A549 (cell line): ENCODE measurements around the gene SAPCD1.

ENCODE experiments used
- JUNB ChIP-seq: fragments of >200 bp; sonication (Bioruptor Twin); formaldehyde crosslinking; IDR thresholded peaks from 2 replicates; pipeline ENCODE4 v1.6.1; 2016
- NFE2L2 ChIP-seq: fragments of 150-350 bp; conservative IDR thresholded peaks from 2 replicates; pipeline ENCODE4 v1.6.1; 2014; ENCODE audit warnings: low read length
- PHF8 ChIP-seq: fragments of 200-600 bp; sonication (generic); IDR thresholded peaks from 2 replicates; pipeline ENCODE4 v1.6.1; 2016; ENCODE audit warnings: low read depth, mild to moderate bottlenecking, antibody characterized with exemption, moderate library complexity, borderline replicate concordance
- POLR2A ChIP-seq: IDR thresholded peaks from 2 replicates; pipeline ENCODE4 v1.6.1; 2012; ENCODE audit warnings: mild to moderate bottlenecking, low read length
- RAD21 ChIP-seq, 2 experiments: fragments of >200 bp in 1 of 2; sonication (Bioruptor Twin) in 1 of 2; formaldehyde crosslinking in 1 of 2; IDR thresholded peaks in 1 of 2; conservative IDR thresholded peaks in 1 of 2; 2 replicates in 1 of 2; 3 replicates in 1 of 2; pipeline ENCODE4 v1.6.1; 2012 to 2018; ENCODE audit warnings: inconsistent platforms in 1 of 2
- RARB ChIP-seq: fragments of 250-450 bp; sonication (Bioruptor Pico); IDR thresholded peaks from 2 replicates; pipeline ENCODE4 v1.8.0; 2021; ENCODE audit warnings: mild to moderate bottlenecking, moderate library complexity
- RCOR1 ChIP-seq: fragments of 150-350 bp; IDR thresholded peaks from 2 replicates; pipeline ENCODE4 v1.6.1; 2014; ENCODE audit warnings: antibody characterized with exemption, low read length, low read depth
- RNF2 ChIP-seq: fragments of 200-600 bp; sonication (generic); IDR thresholded peaks from 2 replicates; pipeline ENCODE4 v1.6.1; 2016; ENCODE audit warnings: low read depth, mild to moderate bottlenecking, antibody characterized with exemption, moderate library complexity, borderline replicate concordance
- TF ChIP-seq, protein P1 (sequence below): fragments of >200 bp; sonication (Bioruptor Twin); formaldehyde crosslinking; IDR thresholded peaks from 3 replicates; pipeline ENCODE4 v1.5.1; 2016
- TF ChIP-seq, protein P2 (sequence below): IDR thresholded peaks from 2 replicates; pipeline ENCODE4 v1.6.1; 2012
- TF ChIP-seq, protein P3 (sequence below): fragments of 200-600 bp; sonication (generic); IDR thresholded peaks from 2 replicates; pipeline ENCODE4 v1.6.1; 2016; ENCODE audit warnings: antibody characterized with exemption, mild to moderate bottlenecking, moderate library complexity

DNA sequence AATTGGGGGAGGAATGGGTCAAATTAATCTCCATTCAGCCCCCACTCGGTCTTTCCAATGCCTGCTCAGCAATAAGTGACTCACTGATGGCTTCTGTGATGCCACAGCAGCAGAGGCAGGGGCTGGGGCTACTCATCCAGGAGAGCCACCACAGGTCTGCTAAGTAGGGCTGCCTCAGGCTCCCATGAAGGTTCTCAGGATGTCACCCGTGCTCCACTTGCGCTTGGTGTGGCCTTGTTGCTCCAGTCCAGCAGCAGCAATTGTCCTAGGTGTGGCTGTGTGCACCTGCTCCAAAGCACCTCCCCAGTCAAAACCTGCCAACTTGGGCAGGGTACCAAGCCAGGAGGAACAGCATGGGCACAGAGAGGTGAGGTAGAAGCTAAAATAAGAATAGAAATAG is 40.3 kb upstream of the SAPCD1 start:
- TF ChIP-seq JUNB (no peak), PHF8 (no peak), POLR2A (no peak), RCOR1 (no peak), NFE2L2 (no peak), RARB (CRISPR knock-in tag) (no peak), RNF2 (no peak), RAD21 (conservative IDR thresholded peaks at IDR 0.05 in 1 of 2, IDR thresholded peaks at IDR 0.05 in 1 of 2) (no peak)
- TF ChIP-seq, protein P1, sequence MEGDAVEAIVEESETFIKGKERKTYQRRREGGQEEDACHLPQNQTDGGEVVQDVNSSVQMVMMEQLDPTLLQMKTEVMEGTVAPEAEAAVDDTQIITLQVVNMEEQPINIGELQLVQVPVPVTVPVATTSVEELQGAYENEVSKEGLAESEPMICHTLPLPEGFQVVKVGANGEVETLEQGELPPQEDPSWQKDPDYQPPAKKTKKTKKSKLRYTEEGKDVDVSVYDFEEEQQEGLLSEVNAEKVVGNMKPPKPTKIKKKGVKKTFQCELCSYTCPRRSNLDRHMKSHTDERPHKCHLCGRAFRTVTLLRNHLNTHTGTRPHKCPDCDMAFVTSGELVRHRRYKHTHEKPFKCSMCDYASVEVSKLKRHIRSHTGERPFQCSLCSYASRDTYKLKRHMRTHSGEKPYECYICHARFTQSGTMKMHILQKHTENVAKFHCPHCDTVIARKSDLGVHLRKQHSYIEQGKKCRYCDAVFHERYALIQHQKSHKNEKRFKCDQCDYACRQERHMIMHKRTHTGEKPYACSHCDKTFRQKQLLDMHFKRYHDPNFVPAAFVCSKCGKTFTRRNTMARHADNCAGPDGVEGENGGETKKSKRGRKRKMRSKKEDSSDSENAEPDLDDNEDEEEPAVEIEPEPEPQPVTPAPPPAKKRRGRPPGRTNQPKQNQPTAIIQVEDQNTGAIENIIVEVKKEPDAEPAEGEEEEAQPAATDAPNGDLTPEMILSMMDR: no peak
- TF ChIP-seq, protein P2, sequence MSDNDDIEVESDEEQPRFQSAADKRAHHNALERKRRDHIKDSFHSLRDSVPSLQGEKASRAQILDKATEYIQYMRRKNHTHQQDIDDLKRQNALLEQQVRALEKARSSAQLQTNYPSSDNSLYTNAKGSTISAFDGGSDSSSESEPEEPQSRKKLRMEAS: no peak
- TF ChIP-seq, protein P3, sequence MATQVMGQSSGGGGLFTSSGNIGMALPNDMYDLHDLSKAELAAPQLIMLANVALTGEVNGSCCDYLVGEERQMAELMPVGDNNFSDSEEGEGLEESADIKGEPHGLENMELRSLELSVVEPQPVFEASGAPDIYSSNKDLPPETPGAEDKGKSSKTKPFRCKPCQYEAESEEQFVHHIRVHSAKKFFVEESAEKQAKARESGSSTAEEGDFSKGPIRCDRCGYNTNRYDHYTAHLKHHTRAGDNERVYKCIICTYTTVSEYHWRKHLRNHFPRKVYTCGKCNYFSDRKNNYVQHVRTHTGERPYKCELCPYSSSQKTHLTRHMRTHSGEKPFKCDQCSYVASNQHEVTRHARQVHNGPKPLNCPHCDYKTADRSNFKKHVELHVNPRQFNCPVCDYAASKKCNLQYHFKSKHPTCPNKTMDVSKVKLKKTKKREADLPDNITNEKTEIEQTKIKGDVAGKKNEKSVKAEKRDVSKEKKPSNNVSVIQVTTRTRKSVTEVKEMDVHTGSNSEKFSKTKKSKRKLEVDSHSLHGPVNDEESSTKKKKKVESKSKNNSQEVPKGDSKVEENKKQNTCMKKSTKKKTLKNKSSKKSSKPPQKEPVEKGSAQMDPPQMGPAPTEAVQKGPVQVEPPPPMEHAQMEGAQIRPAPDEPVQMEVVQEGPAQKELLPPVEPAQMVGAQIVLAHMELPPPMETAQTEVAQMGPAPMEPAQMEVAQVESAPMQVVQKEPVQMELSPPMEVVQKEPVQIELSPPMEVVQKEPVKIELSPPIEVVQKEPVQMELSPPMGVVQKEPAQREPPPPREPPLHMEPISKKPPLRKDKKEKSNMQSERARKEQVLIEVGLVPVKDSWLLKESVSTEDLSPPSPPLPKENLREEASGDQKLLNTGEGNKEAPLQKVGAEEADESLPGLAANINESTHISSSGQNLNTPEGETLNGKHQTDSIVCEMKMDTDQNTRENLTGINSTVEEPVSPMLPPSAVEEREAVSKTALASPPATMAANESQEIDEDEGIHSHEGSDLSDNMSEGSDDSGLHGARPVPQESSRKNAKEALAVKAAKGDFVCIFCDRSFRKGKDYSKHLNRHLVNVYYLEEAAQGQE: no peak
